NCI-H524 treated with DMSO at 0.1 percent for 48 hours (cell line): Measurements from ENCODE around the gene LCN15.
"Not testable (repeated sequence)": the region's sequence is repeated elsewhere in the genome, so short reads cannot be mapped to it uniquely, and the experiment has no call there.

ENCODE experiments used
- DNase-seq: peaks from one replicate; lab custom pipeline; 2025; lab: John Stamatoyannopoulos, UW

Gene LCN15

GRCh38 chr9:136755302-136756133 is 8.8 kb downstream of the LCN15 start:
- not testable (repeated sequence) for DNase-seq

- no peak for DNase-seq
These were observed 9.6 kb downstream of the LCN15 start for GRCh38 chr9:136754626-136755301.

GRCh38 chr9:136754059-136754572 is 10.2 kb downstream of the LCN15 start:
- DNase-seq, result no peak

- no peak for DNase-seq
These were observed 10.8 kb downstream of the LCN15 start for GRCh38 chr9:136753371-136754058.

GRCh38 chr9:136751814-136752213 is 12.5 kb downstream of the LCN15 start:
- no peak for DNase-seq

GRCh38 chr9:136751244-136751643 is 13.1 kb downstream of the LCN15 start:
- DNase-seq, result no peak

- no peak for DNase-seq
These were observed 13.8 kb downstream of the LCN15 start for GRCh38 chr9:136750526-136750925.

GRCh38 chr9:136748666-136749611 is 15.4 kb downstream of the LCN15 start:
- no peak for DNase-seq

GRCh38 chr9:136748201-136748600 is 16.1 kb downstream of the LCN15 start, which contains the start of gene LCN6:
Gene LCN6 (minus strand): TSS chr9:136748525. CDS start chr9:136748483, 42 bp downstream.
- DNase-seq, result no peak

GRCh38 chr9:136747161-136748060 is 16.9 kb downstream of the LCN15 start:
- no peak for DNase-seq

- DNase-seq, result no peak
These were observed 17.7 kb downstream of the LCN15 start for GRCh38 chr9:136746621-136747020.

- DNase-seq, result no peak
These were observed 18.2 kb downstream of the LCN15 start for GRCh38 chr9:136746155-136746490.

- no peak for DNase-seq
These were observed 18.7 kb downstream of the LCN15 start for GRCh38 chr9:136745389-136746154.

GRCh38 chr9:136744773-136745172 is 19.5 kb downstream of the LCN15 start:
- DNase-seq, result no peak

GRCh38 chr9:136743639-136744211 is 20.6 kb downstream of the LCN15 start:
- no peak for DNase-seq

GRCh38 chr9:136742591-136743391 is 21.5 kb downstream of the LCN15 start, which contains the start of gene LCN10:
Gene LCN10 (minus strand): TSS chr9:136742940. CDS start chr9:136742903, 37 bp downstream.
- no peak for DNase-seq

- no peak for DNase-seq
These were observed 22.3 kb downstream of the LCN15 start for GRCh38 chr9:136741883-136742571.
